H1 (cell line): Measurements from ENCODE around the gene SDHAF2. TPM values are rescaled to one million over a fixed set of nuclear protein-coding genes. Genes with fewer than 3 reads are reported as not detected.

Source experiments
- CTCF ChIA-PET: fragments of 300-600 bp; sonication (Branson Sonifier 250); formaldehyde crosslinking; loops from one replicate; lab custom pipeline; 2021; ENCODE audit not compliant: partially characterized antibody; lab: Charles Lee
- POLR2A ChIA-PET: fragments of 300-600 bp; sonication (Branson Sonifier 250); formaldehyde crosslinking; loops from one replicate; lab custom pipeline; 2021; ENCODE audit warnings: inconsistent platforms; ENCODE audit not compliant: partially characterized antibody; lab: Charles Lee
- DNase-seq, 2 experiments: peaks; one replicate each; pipeline versions ENCODE4 v3.0.0 to v3.0.0-alpha.2; 2010 to 2022; ENCODE audit warnings: low spot score in 2 of 2, low read depth in 1 of 2, mixed read lengths in 1 of 2
- FAIRE-seq: peaks from 2 replicates; lab custom pipeline; 2011; peaks lifted over from hg19 to GRCh38; lab: Jason Lieb, UNC
- H2AFZ ChIP-seq: 2 replicates; pipeline ENCODE4 v1.8.1; 2012; ENCODE audit warnings: low read length, inconsistent platforms
- H2AK5ac ChIP-seq: 2 replicates; pipeline ENCODE4 v1.6.1; 2013; ENCODE audit warnings: low read depth, low read length
- H2BK120ac ChIP-seq: replicated peaks from 2 replicates; pipeline ENCODE3; 2013; ENCODE audit warnings: low read depth, low read length, inconsistent platforms
- H2BK12ac ChIP-seq: 2 replicates; pipeline ENCODE4 v1.6.1; 2013; ENCODE audit warnings: low read depth, low read length
- H2BK15ac ChIP-seq: 2 replicates; pipeline ENCODE4 v1.6.1; 2013; ENCODE audit warnings: low read length
- H2BK20ac ChIP-seq: 2 replicates; pipeline ENCODE4 v1.6.1; 2013; ENCODE audit warnings: low read length
- H2BK5ac ChIP-seq: 2 replicates; pipeline ENCODE4 v1.6.1; 2013; ENCODE audit warnings: low read depth, low read length
- H3K14ac ChIP-seq: 2 replicates; pipeline ENCODE4 v1.6.1; 2013; ENCODE audit warnings: inconsistent platforms; ENCODE audit not compliant: insufficient read length
- H3K18ac ChIP-seq: 2 replicates; pipeline ENCODE4 v1.6.1; 2013; ENCODE audit warnings: low read length; ENCODE audit errors: extremely low read depth
- H3K23ac ChIP-seq: 2 replicates; pipeline ENCODE4 v1.6.1; 2013; ENCODE audit warnings: inconsistent platforms; ENCODE audit not compliant: insufficient read length
- H3K23me2 ChIP-seq: 2 replicates; pipeline ENCODE4 v1.6.1; 2013; ENCODE audit warnings: low read depth, low read length
- H3K27ac ChIP-seq: 2 replicates; pipeline ENCODE4 v1.6.1; 2011; ENCODE audit warnings: low read depth, low read length, inconsistent platforms
- H3K27me3 ChIP-seq, 4 experiments: replicated peaks in 1 of 4; 1 replicate in 1 of 4; 2 replicates in 3 of 4; pipeline versions ENCODE4 v1.6.1 to v1.8.1; 2011 to 2013; ENCODE audit warnings: low read length in 3 of 4, mild to moderate bottlenecking in 3 of 4, inconsistent platforms in 2 of 4, mixed read lengths in 2 of 4, moderate library complexity in 1 of 4; ENCODE audit not compliant: control insufficient read depth in 3 of 4, insufficient read depth in 3 of 4; ENCODE audit errors: extremely low read depth in 1 of 4
- H3K36me3 ChIP-seq, 4 experiments: 2 replicates each; pipeline versions ENCODE4 v1.6.1 to v1.8.1; 2011 to 2013; ENCODE audit warnings: mild to moderate bottlenecking in 4 of 4, low read length in 3 of 4, moderate library complexity in 2 of 4, control low read depth in 1 of 4, inconsistent platforms in 1 of 4; ENCODE audit not compliant: insufficient read depth in 4 of 4, control insufficient read depth in 2 of 4
- H3K4ac ChIP-seq: replicated peaks from 2 replicates; pipeline ENCODE3; 2013; ENCODE audit warnings: low read length, low read depth, mixed read lengths, inconsistent platforms; ENCODE audit not compliant: insufficient read length
- H3K4me1 ChIP-seq, 4 experiments: replicated peaks in 1 of 4; 1 replicate in 1 of 4; 2 replicates in 3 of 4; pipeline versions ENCODE4 v1.6.1 to v1.8.1; 2011 to 2013; ENCODE audit warnings: low read length in 3 of 4, inconsistent platforms in 2 of 4, mixed read lengths in 1 of 4; ENCODE audit not compliant: insufficient read depth in 4 of 4, control insufficient read depth in 3 of 4
- H3K4me2 ChIP-seq, 2 experiments: 2 replicates each; pipeline versions ENCODE4 v1.6.1 to v1.8.1; 2011 to 2013; ENCODE audit warnings: low read depth in 2 of 2, low read length in 2 of 2, control low read depth in 1 of 2, inconsistent platforms in 1 of 2, mild to moderate bottlenecking in 1 of 2; ENCODE audit not compliant: insufficient read depth in 1 of 2
- H3K4me3 ChIP-seq, 4 experiments: fragments of 200-600, 300-600 bp in 1 of 4; sonication (generic), shearing (Covaris generic), sonication (Bioruptor Twin) in 1 of 4; 2 replicates each; pipeline versions ENCODE4 v1.5.1 to v1.8.1; 2011 to 2016; ENCODE audit warnings: low read length in 4 of 4, low read depth in 3 of 4, control low read depth in 2 of 4, inconsistent platforms in 2 of 4, mild to moderate bottlenecking in 2 of 4, mixed read lengths in 1 of 4, moderate library complexity in 1 of 4; ENCODE audit not compliant: insufficient read depth in 2 of 4; ENCODE audit errors: extremely low read depth in 1 of 4
- H3K56ac ChIP-seq: replicated peaks from 2 replicates; pipeline ENCODE3; 2013; ENCODE audit warnings: low read depth, mild to moderate bottlenecking, mixed read lengths, low read length, inconsistent platforms; ENCODE audit not compliant: insufficient read length
- H3K79me1 ChIP-seq: 2 replicates; pipeline ENCODE4 v1.6.1; 2013; ENCODE audit warnings: low read depth, low read length, control low read depth
- H3K79me2 ChIP-seq, 2 experiments: 2 replicates each; pipeline versions ENCODE4 v1.6.1 to v1.8.1; 2012 to 2013; ENCODE audit warnings: low read length in 2 of 2, mild to moderate bottlenecking in 2 of 2, inconsistent platforms in 1 of 2; ENCODE audit not compliant: insufficient read depth in 2 of 2, control insufficient read depth in 1 of 2
- H3K9ac ChIP-seq, 4 experiments: replicated peaks in 1 of 4; 1 replicate in 1 of 4; 2 replicates in 3 of 4; pipeline versions ENCODE4 v1.6.1 to v1.8.1; 2011 to 2013; ENCODE audit warnings: low read depth in 3 of 4, low read length in 3 of 4, control low read depth in 2 of 4, mild to moderate bottlenecking in 2 of 4, moderate library complexity in 2 of 4, inconsistent platforms in 1 of 4; ENCODE audit errors: extremely low read depth in 1 of 4
- H3K9me3 ChIP-seq, 2 experiments: 2 replicates each; pipeline versions ENCODE4 v1.6.1 to v1.8.1; 2012 to 2013; ENCODE audit warnings: mild to moderate bottlenecking in 2 of 2, moderate library complexity in 2 of 2, control low read depth in 1 of 2, inconsistent platforms in 1 of 2, low read depth in 1 of 2, low read length in 1 of 2, mixed read lengths in 1 of 2; ENCODE audit not compliant: insufficient read depth in 2 of 2
- H4K20me1 ChIP-seq, 2 experiments: replicated peaks in 1 of 2; 2 replicates each; pipeline versions ENCODE3 to v1.8.1; 2011 to 2013; ENCODE audit warnings: inconsistent platforms in 2 of 2, low read length in 2 of 2, mild to moderate bottlenecking in 1 of 2; ENCODE audit not compliant: insufficient read depth in 2 of 2, control insufficient read depth in 1 of 2
- H4K5ac ChIP-seq: 2 replicates; pipeline ENCODE4 v1.6.1; 2013; ENCODE audit warnings: low read length, low read depth, mixed read lengths, inconsistent platforms; ENCODE audit not compliant: insufficient read length
- H4K8ac ChIP-seq: 2 replicates; pipeline ENCODE4 v1.8.0; 2013; ENCODE audit warnings: mild to moderate bottlenecking, moderate library complexity, low read length, inconsistent platforms; ENCODE audit not compliant: insufficient read depth; ENCODE audit errors: extremely low read depth
- H4K91ac ChIP-seq: replicated peaks from 2 replicates; pipeline ENCODE3; 2013; ENCODE audit warnings: low read length, mixed read lengths, inconsistent platforms; ENCODE audit not compliant: insufficient read length
- EZH2 ChIP-seq: fragments of 200-600 bp; sonication (generic); IDR thresholded peaks from 2 replicates; pipeline ENCODE4 v1.7.1; 2012; ENCODE audit warnings: low read depth, mild to moderate bottlenecking, moderate library complexity, low read length, inconsistent platforms; ENCODE audit not compliant: severe bottlenecking
- TAF1 ChIP-seq: IDR thresholded peaks from 2 replicates; pipeline ENCODE4 v1.6.1; 2011; ENCODE audit warnings: mild to moderate bottlenecking, low read depth, low read length
- WGBS, 2 experiments: shearing (Covaris generic) in 1 of 2; methylation state at CpG; one replicate each; pipeline versions ENCODE4 v1.1.6 to v1.1.7; 2013 to 2015; ENCODE audit warnings: low lambda C conversion rate in 2 of 2, mixed read lengths in 2 of 2, inconsistent platforms in 1 of 2, low coverage in 1 of 2, missing lambda C conversion rate in 1 of 2; ENCODE audit not compliant: insufficient replicate concordance in 2 of 2, insufficient coverage in 1 of 2, insufficient read length in 1 of 2; ENCODE audit errors: extremely low coverage in 1 of 2, missing lambda C conversion rate in 1 of 2; 5-methylcytosine and 5-hydroxymethylcytosine counted together
- polyA plus RNA-seq, 7 experiments: library from polyadenylated mRNA; depleted of rRNA in 3 of 7; stranded (reverse) in 5 of 7; unstranded in 2 of 7; fragments of >200 nt in 5 of 7; fragments of 200-250 nt in 2 of 7; gene quantifications; 1 replicate in 5 of 7; 2 replicates in 1 of 7; 4 replicates in 1 of 7; pipeline versions ENCODE4 v1.2.1 to v1.2.3, GENCODE V29; 2011 to 2013; ENCODE audit warnings: missing spikeins in 2 of 7, mixed read lengths in 2 of 7
- total RNA-seq: library from RNA; stranded (reverse); fragmentation: NEBNext Ultra II Directional; extraction: Animal tissue kit (Norgen Biotek cat#: 25700); gene quantifications from 2 replicates; pipeline ENCODE4 v1.2.1, GENCODE V29; 2021
- TF ChIP-seq, protein P1 (sequence below): IDR thresholded peaks from 2 replicates; pipeline ENCODE4 v1.6.1; 2011; ENCODE audit warnings: low read depth, mild to moderate bottlenecking, low read length; ENCODE audit not compliant: insufficient read depth

Gene SDHAF2
- total and polyA plus RNA-seq, 2 of the 8 experiments (the other 6 are each of a cell fraction or from before 2014, with no cell fraction given) = 41.0 to 114 TPM

DNA sequence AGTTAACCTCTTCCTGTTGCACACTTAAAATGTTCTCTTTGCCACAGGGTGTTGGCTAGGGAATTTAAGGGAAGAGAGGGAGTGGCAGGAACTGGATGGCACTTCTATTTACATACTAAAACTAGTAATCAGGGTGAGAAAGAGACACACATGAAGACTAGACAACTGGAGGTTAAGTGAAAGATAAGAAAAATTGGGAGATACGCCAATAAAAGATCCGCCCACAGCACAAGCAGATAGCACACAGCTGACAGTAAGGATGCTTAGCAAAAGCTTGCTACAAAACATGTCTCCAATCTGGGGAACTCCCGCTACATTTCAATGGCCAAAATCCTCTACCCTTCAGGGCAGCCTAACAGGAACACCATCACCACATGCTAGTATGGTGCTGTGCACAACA lies 13.0 kb upstream of the SDHAF2 start:
- DNase-seq = no peak
- H2BK12ac ChIP-seq = no peak overlapping the region
- H3K14ac ChIP-seq = no peak overlapping the region
- no peak overlapping the region for H3K27ac ChIP-seq
- H4K8ac ChIP-seq = no peak overlapping the region
- H3K79me1 ChIP-seq = peaks cover 12% of the 10 kb centered on the region
- H2BK15ac ChIP-seq = no peak overlapping the region
- 96% methylated on average over 3 of the region's 3 CpGs; no CpG with 5 or more reads in 1 of the 2 experiments for WGBS, 2 experiments
- no peak overlapping the region for H2BK20ac ChIP-seq
- H3K36me3 ChIP-seq = peaks cover 54 to 96% (median 87%) of the 10 kb centered on the region in 4 experiments
- H2AK5ac ChIP-seq = no peak overlapping the region
- H3K4me1 ChIP-seq = no peaks in the 10 kb centered on the region
- H3K27me3 ChIP-seq = no peaks in the 10 kb centered on the region
- no peak overlapping the region for H4K91ac ChIP-seq
- H3K23me2 ChIP-seq = no peaks in the 10 kb centered on the region
- H2BK5ac ChIP-seq = no peak overlapping the region
- TF ChIP-seq, protein P1, sequence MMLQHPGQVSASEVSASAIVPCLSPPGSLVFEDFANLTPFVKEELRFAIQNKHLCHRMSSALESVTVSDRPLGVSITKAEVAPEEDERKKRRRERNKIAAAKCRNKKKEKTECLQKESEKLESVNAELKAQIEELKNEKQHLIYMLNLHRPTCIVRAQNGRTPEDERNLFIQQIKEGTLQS = no peak
- no peak for TF ChIP-seq TAF1
- TF ChIP-seq EZH2 = no peak
- TF ChIP-seq, all 59 proteins: peak for 0
- H4K20me1 ChIP-seq = peaks cover 4 to 21% of the 10 kb centered on the region in 2 experiments
- no peak overlapping the region for H3K4ac ChIP-seq
- H3K23ac ChIP-seq = no peak overlapping the region
- no peak overlapping the region for H2BK120ac ChIP-seq
- H3K4me2 ChIP-seq = no peak overlapping the region
- H2AFZ ChIP-seq = no peak overlapping the region
- FAIRE-seq = no peak
- no peak overlapping the region for H3K18ac ChIP-seq
- CTCF ChIA-PET = interaction anchor here (1.3 kb wide), 1 partner anchor 29 kb away, joined by 5 read pairs; no protein-coding TSS in a partner anchor
- POLR2A ChIA-PET = interaction anchor here (0.8 to 11.2 kb wide), 8 partner anchors 10 to 137 kb away, joined by 3 to 94 read pairs (median 6); partner anchors contain the start of genes CPSF7, CYB561A3, SDHAF2 and TMEM138
- no peak overlapping the region for H3K4me3 ChIP-seq
- no peak overlapping the region for H3K56ac ChIP-seq
- no peaks in the 10 kb centered on the region for H3K9me3 ChIP-seq
- H4K5ac ChIP-seq = no peak overlapping the region
- peaks cover 0 to 32% of the 10 kb centered on the region in 2 experiments; a peak in 2 of 4 replicates for H3K79me2 ChIP-seq
- H3K9ac ChIP-seq = no peak overlapping the region
